ENCODE results near the gene WSCD2. TPM values are rescaled to one million over a fixed set of nuclear protein-coding genes. Genes with fewer than 3 reads are reported as not detected.

The WSCD2 gene
- total and polyA plus RNA-seq, 2 donors (not counting 3 experiments of a cell fraction or from before 2014, with no cell fraction given): not detected

- ChIA-PET POLR2A (no interaction called here), CTCF (no interaction called here)
- Histone ChIP-seq H3K27ac (ENCODE audit: insufficient read depth, low read depth, low read length) (no peak overlapping the region), H3K4me2 (ENCODE audit: insufficient read depth, low read length) (no peak overlapping the region), H3K4me1 (ENCODE audit: control insufficient read depth, extremely low read depth, insufficient read depth, low read length) (no peaks in the 10 kb centered on the region), H3K36me3 (ENCODE audit: control insufficient read depth in 2 of 2, extremely low read depth in 1 of 2, insufficient read depth in 2 of 2, low read length in 2 of 2) (no peaks in the 10 kb centered on the region), H3K9ac (replicated peaks; ENCODE audit: extremely low read depth, insufficient read depth, low read length) (no peak overlapping the region), H4K20me1 (replicated peaks; ENCODE audit: control insufficient read depth, extremely low read depth, insufficient read depth, low read length) (no peaks in the 10 kb centered on the region), H2AFZ (ENCODE audit: low read depth, low read length) (no peak overlapping the region), H3K79me2 (ENCODE audit: control insufficient read depth, insufficient read depth, low read length) (no peaks in the 10 kb centered on the region), H3K9me3 (replicated peaks; ENCODE audit: control insufficient read depth, insufficient read depth, low read length) (no peaks in the 10 kb centered on the region), H3K9me1 (replicated peaks; ENCODE audit: control insufficient read depth, extremely low read depth, insufficient read depth, low read length) (no peaks in the 10 kb centered on the region), H3K4me3 (replicated peaks in 1 of 3; ENCODE audit: insufficient read depth in 1 of 3, low read depth in 1 of 3, low read length in 3 of 3) (no peak overlapping the region), H3K27me3 (ENCODE audit: control insufficient read depth in 2 of 2, insufficient read depth in 2 of 2, low read length in 2 of 2) (peaks cover 5 to 7% of the 10 kb centered on the region in 2 experiments)
- no TSS peak for BruUV-seq (replicated peaks)
- intact Hi-C loops (cut with micrococcal nuclease) (no loop called here), dilution Hi-C loops (cut with MboI; ENCODE audit: extremely low pct_ligation_motif_present, low sequenced_read_pairs) (no loop called here)
- no peak for DNase-seq (ENCODE audit: low read depth, low spot score)
- TF ChIP-seq CTCF (IDR thresholded peaks at IDR 0.05; ENCODE audit: extremely low read depth in 1 of 2, insufficient read depth in 1 of 2, low read depth in 1 of 2, low read length in 2 of 2) (no peak), MYC (IDR thresholded peaks at IDR 0.05; ENCODE audit: low read depth, low read length) (no peak), MAX (IDR thresholded peaks at IDR 0.05; ENCODE audit: insufficient read depth, insufficient read length) (no peak), JUN (IDR thresholded peaks at IDR 0.05; ENCODE audit: borderline replicate concordance, insufficient read depth, insufficient read length, low read depth) (no peak), GATA2 (IDR thresholded peaks at IDR 0.05; ENCODE audit: insufficient read depth, insufficient read length, low read depth, low read length) (no peak), POLR2AphosphoS5 (IDR thresholded peaks at IDR 0.05; ENCODE audit: insufficient read depth, low read depth, low read length) (no peak), POLR2A (IDR thresholded peaks at IDR 0.05; ENCODE audit: low read depth, low read length) (no peak), FOS (IDR thresholded peaks at IDR 0.05; ENCODE audit: borderline replicate concordance, insufficient read depth, low read length) (no peak), EZH2 (IDR thresholded peaks at IDR 0.05; ENCODE audit: borderline replicate concordance, low read depth, low read length, severe bottlenecking) (no peak)
- no peak for FAIRE-seq
Measured at GRCh38 chr12:108123402-108123801, 5.7 kb upstream of the WSCD2 start.
